Urothelium cell line (cell line): ENCODE data around the gene ZNF763.
"Not testable (repeated sequence)": the region's sequence is repeated elsewhere in the genome, so short reads cannot be mapped to it uniquely, and the experiment has no call there.

Experiments
- DNase-seq: peaks from one replicate; pipeline ENCODE4 v3.0.0; 2011; ENCODE audit warnings: low spot score, mixed read lengths
- FAIRE-seq: peaks from 2 replicates; lab custom pipeline; 2011; peaks lifted over from hg19 to GRCh38; lab: Jason Lieb, UNC

Gene ZNF763

DNA sequence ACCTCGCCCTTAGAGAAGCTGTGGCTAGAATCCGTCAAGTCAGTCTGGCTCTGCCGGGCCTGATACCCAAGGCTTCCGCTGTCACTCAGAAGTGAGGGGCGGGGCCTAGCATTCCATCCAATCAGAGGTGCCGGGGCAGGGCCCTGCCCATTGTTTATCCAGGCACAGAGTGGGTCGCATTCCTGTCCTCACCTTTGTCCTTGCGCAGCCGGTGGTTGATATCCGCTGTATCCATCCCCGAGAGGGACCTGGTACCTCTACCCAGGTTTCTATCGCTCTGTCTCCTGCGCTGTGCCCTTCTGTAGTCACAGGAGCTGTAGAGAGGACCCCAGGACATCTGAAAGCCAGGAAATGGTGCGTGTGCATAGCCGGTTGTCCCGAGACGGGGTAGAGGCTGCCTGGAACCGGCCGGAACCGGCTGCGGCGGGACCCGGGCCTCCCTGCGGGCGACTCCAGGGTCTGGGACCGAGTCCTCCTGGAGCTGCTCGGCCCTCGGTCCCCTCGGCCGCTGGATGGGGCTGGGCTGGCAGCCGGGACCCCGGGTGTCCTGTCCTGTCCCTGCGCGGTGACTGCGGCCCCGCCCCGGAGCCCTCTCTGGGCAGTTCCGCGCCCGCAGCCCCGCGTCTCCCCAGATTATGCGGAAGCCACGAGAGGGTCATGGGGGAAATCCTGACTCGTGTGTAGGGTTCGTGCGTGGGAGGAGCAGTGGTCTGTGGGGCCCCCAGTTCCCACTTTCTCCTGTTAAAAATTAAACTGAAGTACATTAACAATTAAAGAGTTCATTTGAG is at the start of gene ZNF763:
TSS of gene ZNF763 (plus strand) at position 183 of the 788 bp plus-strand sequence. CDS start at position 352, 169 bp downstream.
- DNase-seq, result no peak
- FAIRE-seq, result no peak

DNA sequence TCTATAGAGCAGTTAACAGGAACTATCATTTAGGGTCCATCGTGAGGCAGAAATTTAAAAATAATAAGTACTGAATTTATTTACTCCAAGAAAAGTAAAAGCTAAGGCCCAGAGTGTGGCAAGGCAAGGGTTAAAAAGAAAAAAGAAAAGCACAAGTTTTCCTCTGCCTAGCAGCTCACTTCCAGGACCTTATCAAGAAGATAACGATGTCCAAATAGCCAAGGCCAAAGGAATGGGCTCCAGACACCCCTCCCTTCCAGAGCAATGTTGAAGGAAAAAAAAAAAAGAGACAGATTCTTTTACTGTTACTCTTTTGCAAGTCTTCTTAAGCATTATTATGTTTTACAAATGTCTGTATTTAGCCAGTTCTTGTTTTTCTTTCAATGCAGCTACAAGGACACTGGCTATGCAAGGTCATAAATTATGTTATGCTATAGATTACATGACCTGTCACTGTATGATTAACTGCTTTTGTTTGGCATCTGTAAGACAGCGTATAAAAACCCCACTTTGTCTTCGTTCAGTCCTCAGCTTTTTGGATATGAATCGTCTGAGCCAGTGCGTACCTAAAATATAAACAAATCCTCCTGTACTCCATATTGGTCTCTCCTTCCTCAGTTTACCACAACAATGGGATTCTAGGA is 42.9 kb upstream of the ZNF763 start:
- no peak for FAIRE-seq

DNA sequence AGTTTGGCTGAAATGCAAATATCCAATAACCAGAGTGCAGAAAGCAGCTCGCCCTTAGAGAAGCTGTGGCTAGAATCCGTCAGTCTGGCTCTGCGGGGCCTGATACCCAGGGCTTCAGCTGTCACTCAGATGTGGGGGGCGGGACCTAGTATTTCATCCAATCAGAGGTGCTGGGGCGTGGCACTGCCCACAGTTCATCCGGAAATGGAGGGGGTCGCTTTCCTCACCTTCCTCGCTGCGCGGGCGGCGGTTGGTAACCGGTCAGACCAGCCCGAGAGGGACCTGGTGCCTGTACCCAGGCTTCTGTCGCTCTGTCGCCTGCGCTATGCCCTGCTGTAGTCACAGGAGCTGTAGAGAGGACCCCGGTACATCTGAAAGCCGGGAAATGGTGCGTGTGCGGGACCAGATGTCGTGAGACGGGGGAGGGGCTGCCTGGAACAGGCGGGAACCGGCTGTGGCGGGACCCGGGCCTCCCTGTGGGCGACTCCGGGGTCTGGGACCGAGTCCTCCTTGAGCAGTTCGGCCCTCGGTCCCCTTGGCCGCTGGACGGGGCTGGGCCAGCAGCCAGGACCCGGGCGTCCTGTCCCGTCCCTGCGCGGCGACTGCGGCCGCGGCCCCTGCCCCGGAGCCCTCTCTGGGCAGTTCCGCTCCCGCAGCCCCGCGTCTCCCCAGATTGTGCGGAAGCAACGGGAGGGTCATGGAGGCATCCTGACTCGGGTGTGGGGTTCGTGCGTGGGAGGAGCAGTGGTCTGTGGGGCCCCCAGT is 39.8 kb upstream of the ZNF763 start, which contains the start of gene ZNF700:
TSS of gene ZNF700 (plus strand) at position 222 of the 765 bp plus-strand sequence. CDS start at position 326, 104 bp downstream.
- FAIRE-seq, result no peak
- DNase-seq, result peak; percentile 86

More for the DNA sequence above, 42.9 kb upstream of the ZNF763 start:
- DNase-seq, result no peak

DNA sequence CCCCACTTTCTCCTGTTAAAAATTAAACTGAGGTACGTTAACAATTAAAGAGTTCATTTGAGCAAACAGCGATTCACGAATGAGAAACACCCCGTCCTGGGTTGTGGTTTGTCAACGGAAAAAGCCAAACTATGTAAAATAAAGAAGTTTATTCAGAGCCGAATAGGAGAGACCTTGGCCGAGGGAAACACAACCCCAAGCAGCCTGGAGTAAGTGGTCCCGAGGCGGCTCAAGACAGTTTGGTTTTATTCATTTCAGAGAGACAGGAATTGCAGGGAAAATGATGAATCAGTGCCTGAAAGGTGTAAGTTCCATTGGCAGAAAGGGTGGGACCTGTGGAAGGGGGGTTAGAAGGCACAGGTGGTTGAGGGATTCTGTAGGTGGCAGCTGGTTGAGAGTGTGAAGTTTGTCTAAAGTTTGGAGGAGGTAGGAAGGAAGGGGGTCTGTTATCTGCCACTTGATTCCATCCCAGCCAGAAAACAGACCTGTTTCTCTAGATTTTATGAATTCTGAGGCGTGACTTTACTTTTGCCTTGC is 39.1 kb upstream of the ZNF763 start:
- DNase-seq, FAIRE-seq: not testable (repeated sequence)

DNA sequence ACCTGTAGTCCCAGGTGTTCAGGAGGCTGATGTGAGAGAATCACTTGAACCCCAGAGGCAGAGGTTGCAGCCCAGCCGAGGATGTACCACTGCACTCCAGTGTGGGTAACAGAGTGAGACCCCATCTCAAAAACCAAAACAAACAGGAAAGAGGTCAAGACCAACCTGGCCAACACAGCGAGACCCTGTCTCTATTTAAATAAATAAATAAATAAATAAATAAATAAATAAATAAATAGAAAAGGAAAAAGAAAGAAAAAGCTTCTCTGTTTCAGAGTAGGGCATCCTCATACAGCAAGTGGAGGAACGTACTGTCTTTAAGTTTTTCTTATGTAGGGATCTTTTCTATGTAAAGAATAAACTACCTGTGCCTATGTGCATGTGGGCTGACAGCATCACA is 37.6 kb upstream of the ZNF763 start:
- FAIRE-seq, result no peak
- no peak for DNase-seq

DNA sequence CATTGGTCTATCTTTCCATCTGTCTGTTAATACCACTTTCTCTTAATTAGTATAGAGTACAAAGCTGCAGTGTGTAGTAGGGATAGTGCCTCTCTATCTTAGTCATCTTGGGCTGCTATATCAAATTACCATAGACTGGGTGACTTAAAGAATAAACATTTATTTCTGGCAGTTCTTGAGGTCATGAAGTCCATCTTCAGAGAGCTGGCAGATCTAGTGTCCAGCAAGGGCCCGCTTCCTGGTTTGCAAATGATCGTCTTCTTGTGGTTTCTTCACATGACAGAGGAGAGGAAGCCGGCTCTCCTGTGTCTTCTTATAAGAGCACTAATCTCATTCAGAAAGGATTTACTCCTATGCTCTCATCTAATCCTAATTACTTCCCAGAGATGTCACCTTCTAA is 33.8 kb upstream of the ZNF763 start:
- FAIRE-seq (no peak), DNase-seq (no peak)

DNA sequence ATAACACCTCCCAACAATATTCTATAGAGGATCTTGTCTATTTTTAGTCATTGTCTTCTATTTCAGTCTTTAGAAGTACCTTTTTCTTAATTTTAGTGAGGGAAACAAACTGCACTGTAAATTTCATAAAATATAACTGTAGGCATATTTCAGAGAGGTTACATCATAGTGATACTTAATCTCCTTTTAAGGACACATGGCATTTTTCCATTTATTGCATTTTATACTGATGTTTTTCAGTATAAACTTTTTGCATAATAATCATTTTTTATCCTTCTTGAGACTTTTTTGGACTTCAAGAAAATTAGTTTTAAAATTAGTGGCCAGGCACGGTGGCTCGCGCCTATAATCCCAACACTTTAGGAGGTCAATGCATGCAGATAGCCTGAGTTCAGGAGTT is 33.3 kb upstream of the ZNF763 start:
- FAIRE-seq, result no peak

DNA sequence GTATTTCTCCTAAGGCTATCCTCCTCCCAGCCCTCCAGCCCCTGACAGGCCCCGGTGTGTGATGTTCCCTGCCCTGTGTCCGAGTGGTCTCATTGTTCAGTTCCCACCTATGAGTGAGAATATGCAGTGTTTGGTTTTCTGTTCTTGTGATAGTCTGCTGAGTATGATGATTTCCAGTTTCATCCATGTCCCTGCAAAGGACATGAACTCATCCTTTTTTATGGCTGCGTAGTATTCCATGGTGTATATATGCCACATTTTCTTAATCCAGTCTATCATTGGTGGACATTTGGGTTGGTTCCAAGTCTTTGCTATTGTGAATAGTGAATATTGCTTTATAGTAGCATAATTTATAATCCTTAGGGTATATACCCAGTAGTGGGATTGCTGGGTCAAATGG is 29.0 kb upstream of the ZNF763 start:
- not testable (repeated sequence) for FAIRE-seq, DNase-seq

More for the DNA sequence above, 33.3 kb upstream of the ZNF763 start:
- no peak for DNase-seq

DNA sequence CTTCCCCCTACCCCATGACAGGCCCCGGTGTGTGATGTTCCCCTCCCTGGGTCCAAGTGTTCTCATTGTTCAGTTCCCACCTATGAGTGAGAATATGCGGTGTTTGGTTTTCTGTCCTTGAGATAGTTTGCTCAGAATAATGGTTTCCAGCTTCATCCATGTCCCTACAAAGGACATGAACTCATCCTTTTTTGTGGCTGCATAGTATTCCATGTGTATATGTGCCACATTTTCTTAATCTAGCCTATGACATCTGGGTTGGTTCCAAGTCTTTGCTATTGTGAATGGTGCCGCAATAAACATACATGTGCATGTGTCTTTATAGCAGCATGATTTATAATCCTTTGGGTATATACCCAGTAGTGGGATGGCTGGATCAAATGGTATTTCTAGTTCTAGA is 26.5 kb upstream of the ZNF763 start:
- not testable (repeated sequence) for DNase-seq, FAIRE-seq

DNA sequence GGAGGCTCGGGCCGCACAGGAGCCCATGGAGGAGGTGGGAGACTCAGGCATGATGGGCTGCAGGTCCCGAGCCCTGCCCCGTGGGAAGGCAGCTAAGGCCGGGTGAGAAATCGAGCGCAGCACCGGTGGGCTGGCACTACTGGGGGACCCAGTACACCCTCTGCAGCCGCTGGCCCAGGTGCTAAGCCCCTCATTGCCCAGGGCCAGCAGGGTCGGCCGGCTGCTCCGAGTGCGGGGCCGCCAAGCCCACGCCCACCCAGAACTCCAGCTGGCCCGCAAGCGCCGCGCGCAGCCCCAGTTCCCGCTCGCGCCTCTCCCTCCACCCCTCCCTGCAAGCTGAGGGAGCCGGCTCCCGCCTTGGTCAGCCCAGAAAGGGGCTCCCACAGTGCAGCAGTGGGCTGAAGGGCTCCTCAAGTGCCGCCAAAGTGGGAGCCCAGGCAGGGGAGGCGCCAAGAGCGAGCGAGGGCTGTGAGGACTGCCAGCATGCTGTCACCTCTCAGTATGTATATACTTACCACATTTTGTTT is 23.4 kb upstream of the ZNF763 start:
- not testable (repeated sequence) for FAIRE-seq, DNase-seq

DNA sequence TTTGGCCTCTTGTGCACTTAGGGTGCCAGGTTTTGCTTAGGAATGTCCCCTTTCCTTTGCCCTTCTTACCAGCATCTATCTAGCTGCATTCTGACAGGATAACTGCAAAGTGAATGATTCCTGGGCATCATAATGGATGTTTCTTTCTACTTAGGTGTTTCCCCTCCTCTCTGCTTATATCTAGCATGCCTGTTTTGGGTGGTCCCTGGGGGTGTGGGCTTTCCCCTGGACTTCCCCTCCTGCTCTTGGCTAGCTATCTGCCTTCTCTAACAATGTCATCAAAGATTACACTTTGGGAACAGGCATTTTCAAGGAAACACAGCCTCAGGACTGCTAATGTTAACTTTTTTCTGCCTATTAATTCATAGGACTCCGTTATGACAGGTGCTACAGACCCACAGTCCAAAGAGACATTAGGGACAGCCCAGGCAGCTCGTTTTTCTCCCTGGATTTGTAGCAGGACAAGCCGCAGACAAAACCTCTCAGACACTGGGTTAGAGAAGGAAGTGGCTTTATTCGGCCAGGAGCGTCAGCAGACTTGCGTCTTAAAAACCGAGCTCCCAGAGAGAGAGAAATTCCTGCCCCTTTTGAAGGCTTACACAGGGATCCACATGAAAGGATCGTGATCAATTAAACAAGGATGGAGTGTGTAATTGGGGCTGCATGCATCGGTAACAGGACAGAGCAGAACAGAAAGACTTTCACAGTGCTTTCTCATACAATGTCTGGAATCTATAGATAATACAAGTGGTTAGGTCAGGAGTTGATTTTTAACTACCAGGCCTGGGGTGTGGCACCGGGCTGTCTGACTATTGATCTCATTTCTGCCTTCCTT is 22.6 kb upstream of the ZNF763 start:
- FAIRE-seq, result no peak
- no peak for DNase-seq

DNA sequence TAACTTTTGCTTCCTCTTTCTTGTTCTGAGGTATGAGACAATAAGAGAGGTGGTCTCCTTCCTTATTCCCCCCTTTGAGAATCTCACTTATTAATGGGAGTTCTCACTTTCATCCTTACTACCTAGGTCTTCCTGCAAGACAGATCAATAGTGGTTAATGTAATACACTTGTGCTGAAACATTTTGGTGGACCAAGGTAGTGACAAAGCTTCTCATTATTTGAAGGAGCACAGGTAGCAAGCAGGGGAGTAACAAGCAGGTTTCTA is 22.1 kb upstream of the ZNF763 start:
- FAIRE-seq (no peak), DNase-seq (no peak)

DNA sequence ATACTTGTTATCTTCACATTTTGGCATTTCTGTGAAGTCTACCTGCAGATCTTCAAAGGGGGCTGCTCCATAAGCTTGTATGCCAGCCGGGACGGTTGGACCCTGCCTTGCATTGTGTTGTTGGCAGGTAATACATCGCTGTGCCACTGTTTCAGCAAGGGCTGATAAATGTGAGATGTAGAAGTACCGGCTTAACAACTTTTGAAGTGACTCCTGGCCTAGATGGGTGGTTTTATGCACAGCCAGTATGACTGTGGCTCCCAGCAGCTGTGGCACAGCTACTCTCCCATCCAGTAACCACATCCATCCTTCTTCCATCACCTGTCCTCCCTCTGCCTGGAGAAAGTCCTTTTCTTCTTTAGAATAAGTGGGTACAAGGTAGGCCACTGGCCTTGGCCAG is 20.2 kb upstream of the ZNF763 start:
- DNase-seq (no peak), FAIRE-seq (no peak)

DNA sequence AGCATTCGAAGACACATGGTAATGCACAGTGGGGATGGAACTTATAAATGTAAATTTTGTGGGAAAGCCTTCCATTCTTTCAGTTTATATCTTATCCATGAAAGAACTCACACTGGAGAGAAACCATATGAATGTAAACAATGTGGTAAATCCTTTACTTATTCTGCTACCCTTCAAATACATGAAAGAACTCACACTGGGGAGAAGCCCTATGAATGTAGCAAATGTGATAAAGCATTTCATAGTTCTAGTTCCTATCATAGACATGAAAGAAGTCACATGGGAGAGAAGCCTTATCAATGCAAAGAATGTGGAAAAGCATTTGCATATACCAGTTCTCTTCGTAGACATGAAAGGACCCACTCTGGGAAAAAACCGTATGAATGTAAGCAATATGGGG is 16.2 kb upstream of the ZNF763 start:
- no peak for FAIRE-seq
- DNase-seq, result no peak

DNA sequence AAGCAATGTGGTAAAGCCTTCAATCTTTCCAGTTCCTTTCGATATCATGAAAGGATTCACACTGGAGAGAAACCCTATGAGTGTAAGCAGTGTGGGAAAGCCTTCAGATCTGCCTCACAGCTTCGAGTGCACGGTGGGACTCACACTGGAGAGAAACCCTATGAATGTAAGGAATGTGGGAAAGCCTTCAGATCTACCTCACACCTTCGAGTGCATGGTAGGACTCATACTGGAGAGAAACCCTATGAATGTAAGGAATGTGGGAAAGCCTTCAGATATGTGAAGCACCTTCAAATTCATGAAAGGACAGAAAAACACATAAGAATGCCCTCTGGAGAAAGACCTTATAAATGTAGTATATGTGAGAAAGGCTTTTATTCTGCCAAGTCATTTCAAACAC is 15.6 kb upstream of the ZNF763 start:
- DNase-seq, result no peak
- no peak for FAIRE-seq

DNA sequence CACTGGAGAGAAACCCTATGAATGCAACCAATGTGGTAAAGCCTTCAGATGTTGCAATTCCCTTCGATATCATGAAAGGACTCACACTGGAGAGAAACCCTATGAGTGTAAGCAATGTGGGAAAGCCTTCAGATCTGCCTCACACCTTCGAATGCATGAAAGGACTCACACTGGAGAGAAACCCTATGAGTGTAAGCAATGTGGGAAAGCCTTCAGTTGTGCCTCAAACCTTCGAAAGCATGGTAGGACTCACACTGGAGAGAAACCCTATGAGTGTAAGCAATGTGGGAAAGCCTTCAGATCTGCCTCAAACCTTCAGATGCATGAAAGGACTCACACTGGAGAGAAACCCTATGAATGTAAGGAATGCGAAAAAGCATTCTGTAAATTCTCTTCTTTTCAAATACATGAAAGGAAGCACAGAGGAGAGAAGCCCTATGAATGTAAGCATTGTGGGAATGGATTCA is 15.2 kb upstream of the ZNF763 start:
- DNase-seq, FAIRE-seq: not testable (repeated sequence)

DNA sequence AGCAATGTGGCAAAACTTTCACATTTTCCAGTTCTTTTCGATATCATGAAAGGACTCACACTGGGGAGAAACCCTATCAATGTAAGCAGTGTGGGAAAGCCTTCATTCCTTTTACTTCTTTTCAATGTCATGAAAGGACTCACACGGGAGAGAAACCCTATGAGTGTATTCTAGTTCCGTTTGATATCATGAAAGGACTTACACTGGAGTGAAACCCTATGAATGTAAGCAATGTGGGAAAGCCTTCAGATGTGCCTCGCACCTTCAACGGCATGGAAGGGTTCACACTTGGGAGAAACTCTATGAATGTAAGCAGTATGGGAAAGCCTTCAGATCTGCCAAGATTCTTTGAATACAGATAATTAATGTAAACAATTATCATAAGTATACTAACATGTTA is 14.5 kb upstream of the ZNF763 start:
- no peak for DNase-seq
- FAIRE-seq, result no peak

DNA sequence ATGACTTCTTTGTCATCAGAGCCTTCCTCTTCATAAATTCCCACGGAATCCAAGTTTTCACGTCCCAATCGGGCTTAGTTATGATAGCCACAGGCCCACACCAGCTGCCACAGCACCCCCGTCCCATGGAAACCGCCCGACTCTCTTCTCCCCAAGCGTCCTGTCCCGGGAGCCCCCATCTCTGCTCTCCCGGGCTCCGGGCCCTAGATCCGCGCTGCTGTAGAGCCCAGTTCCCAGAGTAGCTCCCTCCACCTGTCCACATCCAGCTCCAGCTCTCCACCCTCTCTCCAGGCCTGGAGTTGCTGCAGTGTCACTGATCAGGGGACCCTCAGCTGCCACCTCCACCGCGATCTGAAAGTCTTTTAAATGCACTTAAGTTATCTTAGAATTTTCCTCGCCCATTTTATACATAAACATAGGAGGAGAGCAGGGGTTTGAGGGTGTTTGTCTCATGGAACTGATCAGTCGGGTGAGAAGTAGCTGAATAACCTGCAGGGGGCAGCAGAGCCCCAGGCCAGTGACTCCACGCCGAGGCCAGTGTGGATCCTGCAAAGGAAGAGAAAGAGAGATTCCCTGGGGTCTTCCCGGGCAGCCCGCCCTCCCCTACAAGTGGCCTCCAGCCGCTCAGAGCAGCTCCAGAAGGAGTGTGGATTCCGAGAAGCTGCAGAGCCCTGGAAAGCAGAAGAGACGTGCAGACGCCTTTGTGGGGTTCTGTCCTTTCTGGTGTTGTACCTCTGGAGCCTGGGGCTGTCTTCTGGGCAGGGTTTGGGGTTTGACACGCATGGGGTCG is 1.1 kb upstream of the ZNF763 start:
- FAIRE-seq (no peak), DNase-seq (peak; percentile 8)

DNA sequence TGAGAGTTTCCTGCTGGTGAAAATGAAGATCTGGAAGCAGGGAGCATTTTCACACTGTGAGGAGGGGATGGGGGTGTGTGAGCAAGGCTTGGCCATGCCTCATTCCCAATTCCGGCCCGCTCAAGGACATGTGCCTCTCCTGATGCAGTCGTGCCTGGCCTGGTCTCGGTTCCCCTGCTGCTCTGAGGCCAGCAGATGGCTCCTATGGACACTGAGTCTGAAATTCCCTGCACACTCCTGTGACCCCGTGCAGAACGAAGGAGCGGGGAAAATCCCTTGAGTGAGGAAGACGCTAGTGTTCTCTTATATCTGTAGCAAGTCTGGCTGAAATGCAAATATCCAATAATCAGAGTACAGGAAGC is 363 bp upstream of the ZNF763 start:
- FAIRE-seq, result no peak
- DNase-seq, result no peak
